IPS-NIHi7 (cell line): Measurements from ENCODE around the gene GABRB3.
A peak's percentile ranks its signal among the peaks of the same experiment; 100 is the strongest.

ENCODE experiments used
- DNase-seq: peaks from one replicate; pipeline ENCODE4 v3.0.0; 2012; ENCODE audit warnings: mixed read lengths; ENCODE audit errors: extremely low spot score

GABRB3 gene

GRCh38 chr15:26630857-26631256 is 142.0 kb downstream of the GABRB3 start:
- no peak for DNase-seq

- DNase-seq, result peak; percentile 78
Measured at GRCh38 chr15:26628879-26629529, 143.9 kb downstream of the GABRB3 start.

DNA sequence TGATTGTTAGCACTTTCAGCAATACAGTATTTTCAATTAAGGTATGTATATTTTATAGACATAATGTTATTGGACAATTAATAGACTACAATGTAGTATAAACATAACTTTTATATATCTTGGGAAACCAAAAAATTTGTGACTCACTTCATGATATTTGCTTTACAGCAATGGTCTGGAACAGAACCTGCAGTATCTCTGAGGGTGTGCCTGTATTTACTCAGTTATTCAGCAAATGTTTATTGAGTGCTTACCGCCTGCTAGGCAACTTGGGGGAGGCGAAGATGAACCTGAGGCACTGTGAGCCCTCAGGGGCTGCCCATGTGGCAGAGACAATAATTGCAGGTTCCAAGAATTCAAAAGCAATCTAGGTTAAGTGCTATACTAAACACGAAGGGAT is 144.8 kb downstream of the GABRB3 start:
- DNase-seq, result no peak

DNA sequence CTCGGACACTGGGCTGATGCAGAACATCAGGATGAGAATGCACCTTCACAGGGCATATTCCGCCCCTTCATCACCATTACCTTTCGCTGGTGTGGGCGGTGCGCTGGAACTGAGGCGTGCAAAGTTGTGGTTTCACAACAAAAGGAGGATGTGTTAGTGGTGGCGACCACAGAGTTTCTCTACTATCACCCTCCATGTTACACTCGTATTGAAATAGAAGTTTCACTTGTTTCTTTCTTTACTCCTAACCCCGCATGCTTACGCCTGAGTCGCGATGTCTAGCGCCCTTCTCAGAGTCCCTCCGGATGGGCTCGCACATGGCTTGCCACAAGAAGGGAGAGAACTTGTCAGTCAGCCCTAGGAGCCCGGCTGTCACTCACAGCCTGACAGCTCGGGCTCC is 148.7 kb downstream of the GABRB3 start:
- DNase-seq, result no peak

DNA sequence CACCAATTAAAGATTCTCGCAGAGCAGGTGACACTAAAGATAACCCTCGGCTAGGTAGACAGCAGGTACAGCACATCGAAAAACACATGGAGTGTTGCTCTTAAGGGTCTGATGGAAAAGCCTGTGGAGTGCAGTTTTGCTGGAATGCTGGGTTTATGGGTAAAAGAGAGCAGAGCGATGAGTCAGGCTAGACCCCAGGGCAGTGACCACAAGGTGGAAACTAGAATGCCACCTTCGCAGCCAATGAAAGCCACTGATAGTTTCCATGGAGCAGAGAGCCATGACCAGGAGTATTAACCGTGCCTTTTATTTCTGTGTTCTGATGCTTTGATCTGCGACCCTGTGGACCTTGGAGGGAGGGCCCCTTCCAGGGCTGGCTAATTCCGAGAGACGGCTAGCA is 149.8 kb downstream of the GABRB3 start:
- no peak for DNase-seq

GRCh38 chr15:26621816-26622215 is 151.1 kb downstream of the GABRB3 start:
- DNase-seq, result no peak

DNA sequence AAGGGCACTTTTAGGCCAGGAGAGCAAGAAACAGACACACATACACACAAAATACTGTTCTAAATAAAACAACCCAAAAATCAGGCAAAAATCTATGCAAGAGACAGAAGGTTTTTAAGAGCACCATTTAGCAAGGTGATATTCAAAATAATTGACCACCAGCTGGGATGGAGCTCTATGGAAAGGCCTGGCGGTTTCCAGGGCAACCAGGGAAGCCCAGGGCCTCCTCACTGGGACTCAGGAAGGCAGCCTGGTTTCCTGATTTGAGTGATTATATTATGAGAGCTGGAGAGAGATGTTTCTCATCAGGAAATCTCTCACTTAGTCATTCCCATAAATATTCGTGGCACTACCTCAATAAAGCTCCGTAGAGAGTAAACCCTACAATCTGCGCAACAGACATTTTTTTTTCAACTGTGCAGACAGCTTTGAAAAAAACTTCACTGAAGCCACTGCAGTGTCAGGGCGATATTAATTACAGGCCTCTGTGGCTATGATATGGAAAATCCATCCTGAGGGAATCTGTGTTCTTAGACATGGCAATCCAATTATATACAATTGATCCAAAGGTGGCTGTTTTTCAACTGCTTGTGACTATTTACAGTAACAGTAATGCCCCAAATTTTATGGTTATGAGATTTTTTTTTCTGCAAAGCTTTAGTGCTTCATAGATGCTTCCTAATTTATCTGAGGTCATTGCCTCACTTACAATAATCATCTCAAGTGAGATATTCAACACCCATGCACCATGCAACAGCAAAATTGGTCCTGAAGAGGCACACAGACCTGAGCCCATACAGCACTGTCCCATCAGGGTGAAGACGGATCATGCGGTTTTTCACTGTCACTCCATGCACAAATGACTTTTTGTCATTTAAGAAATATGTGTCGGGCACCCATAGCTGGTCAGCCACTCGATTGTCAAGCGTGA is 152.1 kb downstream of the GABRB3 start:
- DNase-seq, result no peak

GRCh38 chr15:26615927-26616302 is 157.0 kb downstream of the GABRB3 start:
- DNase-seq, result no peak

DNA sequence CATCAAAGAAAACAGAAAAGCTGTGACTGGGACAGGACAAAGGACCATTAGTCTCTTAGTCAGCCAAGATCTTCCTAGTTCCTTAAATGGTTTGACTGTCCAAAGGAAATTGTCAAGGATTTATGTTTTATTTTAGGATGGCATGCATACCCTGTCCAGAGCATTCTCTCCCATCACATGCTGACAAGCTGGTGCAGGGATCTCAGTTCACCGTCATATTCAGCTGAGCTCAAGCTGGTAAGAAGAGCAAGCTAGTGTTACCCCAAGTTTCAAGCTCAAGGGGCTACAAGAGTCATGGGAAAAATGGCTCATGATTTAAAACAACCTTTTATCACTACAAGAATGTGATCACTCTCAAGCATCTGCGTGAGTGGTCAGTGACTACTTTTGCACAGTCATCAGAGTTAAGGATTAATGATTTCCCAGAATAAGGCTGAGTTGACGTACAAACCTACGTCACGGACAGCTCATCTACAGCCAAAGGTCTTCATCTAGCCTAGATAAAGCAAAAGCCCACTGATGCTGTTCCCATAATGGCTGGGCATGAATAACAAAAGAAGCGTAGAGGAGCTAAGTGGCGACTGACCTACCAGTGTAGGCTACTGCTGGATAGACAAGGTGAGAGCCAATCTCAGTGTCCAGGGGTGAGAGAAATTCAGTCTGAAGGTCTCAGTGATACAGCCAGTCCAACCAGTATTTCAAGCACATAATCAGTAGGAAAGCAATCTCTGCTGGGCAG is 157.5 kb downstream of the GABRB3 start:
- DNase-seq, result no peak

DNA sequence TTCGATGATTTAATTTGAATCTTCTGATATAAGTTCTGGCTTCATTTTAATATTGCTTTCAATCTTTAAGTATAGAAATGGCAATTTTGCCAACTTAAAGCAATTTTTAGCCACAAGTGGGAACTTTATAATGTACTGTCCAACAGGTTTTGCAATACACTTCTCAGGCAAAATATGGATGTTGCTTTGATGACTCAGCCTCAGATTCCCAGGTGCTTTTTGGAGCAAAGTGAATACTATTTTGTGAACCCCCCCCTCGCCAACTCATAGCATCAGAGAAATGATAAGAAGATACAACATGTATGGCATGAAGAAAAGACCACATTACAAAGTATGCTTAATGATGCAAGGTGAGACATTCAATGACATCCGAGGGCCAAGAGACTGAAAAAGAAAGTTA is 158.1 kb downstream of the GABRB3 start:
- DNase-seq, result no peak

DNA sequence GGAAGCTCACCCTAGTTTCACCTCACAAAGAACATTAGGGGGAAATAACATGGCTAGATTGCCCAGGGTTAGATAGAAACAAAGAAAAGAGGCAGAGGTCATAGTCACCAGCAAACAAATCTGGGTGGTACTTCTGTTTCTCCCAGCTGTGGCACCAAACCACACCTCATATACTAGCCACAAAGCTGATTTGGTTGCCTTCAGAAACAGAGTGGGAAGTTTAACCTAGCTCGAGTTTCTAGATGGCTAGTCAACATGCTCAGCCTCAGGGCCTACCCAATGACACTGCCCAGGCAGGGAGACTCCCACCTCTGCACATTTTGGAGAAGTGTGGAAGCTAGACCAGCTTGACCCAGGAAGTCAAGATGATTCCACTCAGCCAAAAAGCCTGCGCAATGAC is 174.2 kb downstream of the GABRB3 start:
- no peak for DNase-seq

GRCh38 chr15:26595611-26596010 is 177.3 kb downstream of the GABRB3 start:
- DNase-seq, result no peak

DNA sequence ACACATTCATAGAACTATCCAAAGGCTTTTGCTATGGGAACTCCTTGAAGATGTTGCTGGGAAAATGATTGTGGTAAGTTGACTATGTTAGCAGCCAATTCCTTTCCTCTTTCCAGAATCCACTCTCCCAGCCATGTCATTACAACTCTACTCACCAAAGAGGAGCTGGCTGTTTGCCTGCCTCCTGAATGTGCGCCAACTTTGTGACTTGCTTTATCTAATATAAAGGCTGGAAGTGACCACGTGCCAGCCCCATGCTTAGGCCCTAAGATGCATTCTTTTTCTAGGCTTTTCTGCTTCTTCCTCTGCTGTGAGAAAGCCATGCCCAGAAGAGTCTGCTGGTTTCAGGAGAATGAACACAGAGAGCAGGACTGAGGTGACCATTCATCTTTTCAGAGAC is 182.2 kb downstream of the GABRB3 start:
- DNase-seq, result no peak

- no peak for DNase-seq
Measured at GRCh38 chr15:26582840-26583239, 190.0 kb downstream of the GABRB3 start.

DNA sequence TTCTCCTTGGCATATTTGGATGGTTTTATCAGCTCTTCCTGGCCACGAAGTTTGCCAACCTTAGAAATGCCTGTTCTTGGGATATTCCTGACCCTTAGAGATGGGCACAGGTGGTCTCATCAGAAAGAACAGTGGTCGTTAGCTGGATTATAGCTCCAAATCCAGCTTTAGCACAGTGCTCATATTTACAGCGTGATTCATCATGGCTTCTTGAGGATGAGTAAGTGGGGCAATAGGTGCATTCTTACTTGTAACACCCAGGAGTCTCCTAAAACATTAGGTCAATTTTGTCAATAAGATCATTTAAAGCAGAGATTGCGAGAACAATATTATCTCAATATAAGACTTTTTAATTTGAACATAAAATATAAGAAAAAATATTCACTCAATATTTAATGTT is 191.9 kb downstream of the GABRB3 start:
- DNase-seq, result no peak

DNA sequence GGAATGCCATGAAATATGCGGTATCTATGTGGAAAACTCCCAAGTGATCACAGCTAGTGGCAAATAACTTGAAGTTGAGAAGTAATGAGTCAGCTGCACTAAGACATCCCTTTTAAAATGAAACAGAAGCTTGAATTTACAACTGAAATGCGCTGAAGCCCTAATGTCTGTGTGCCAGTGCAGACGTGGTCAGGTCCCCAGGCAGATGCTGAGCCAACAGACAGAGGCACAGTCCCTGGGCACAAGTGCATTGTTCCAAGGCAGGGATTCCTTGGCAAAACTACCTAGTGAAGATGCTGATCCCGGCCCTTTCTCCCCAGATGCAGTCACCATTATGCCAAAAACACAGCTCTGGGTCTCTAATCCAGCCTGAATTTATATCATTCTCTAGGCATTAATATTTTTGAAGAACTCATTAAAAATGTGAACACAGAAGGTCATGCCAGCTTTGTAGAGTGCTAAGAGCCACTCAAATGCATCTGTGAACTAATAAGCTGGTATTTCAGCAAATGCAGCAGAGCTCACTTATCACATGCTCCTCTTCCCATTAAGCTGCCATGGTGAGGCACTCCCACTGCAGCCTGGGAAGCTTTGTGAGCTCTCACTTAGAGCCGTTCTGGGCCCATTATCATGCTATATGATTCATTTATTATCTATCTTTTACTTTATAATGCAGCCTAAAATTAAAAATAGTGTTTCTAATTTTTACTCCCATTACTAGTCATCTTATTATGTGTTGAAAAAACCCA is 200.1 kb downstream of the GABRB3 start:
- DNase-seq, result no peak

GRCh38 chr15:26571346-26571745 is 201.5 kb downstream of the GABRB3 start:
- no peak for DNase-seq

DNA sequence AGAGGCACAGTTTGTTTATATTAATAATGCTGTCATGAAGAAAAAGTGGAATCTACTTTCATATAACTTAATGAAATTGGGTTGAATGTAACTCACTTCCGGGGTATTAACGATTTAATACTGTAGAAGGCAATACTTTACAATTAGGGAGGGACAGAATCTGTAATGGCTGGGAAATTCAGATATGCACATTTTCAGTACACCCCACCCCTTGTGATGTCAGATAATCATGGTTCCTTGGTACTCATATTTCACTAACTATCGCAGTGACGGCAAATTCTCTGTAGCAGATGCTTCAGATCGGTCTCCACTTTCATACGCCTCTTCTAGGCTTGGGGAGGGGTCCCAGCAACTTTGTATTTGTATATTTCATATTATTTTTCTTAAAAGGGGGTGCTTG is 207.3 kb downstream of the GABRB3 start:
- DNase-seq, result no peak

- DNase-seq, result no peak
Measured at GRCh38 chr15:26564361-26564760, 208.5 kb downstream of the GABRB3 start.

DNA sequence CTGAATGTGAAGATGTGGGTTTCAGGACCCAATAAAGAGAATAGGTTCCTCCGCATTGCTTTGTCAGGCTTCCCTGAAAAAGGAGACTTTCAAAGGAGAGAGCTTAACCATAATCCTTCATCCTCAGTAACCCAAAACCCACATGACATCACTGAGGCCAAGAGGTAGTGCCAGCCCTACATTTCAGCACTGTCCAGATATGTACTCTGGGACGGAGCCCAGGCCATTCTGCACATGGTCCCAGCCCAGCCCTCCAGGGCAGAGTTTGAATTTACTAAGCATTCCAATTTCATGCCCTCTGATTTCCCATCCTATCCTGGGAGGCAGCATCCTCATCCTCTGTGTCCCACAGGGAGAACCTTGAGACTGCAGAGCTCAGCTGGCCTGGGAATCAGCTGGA is 210.5 kb downstream of the GABRB3 start:
- DNase-seq, result no peak

DNA sequence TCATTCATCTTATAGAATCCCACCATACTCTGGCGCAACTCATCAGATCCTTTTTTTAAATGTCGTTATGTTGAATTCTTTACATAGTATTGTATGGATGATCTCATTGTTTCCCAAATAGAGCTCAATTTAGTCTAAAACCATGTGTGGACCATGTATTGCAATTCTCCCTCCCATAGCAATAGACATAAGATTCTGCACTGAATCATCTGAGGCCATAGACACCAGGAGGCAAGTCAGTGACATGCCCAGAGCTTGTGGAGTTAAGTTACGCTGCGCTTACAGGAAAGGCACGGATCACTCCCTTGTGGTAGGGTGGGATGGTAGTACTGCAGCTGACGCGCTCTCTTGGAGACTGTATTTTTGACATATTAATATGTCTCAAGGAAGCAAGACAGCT is 211.0 kb downstream of the GABRB3 start:
- DNase-seq, result no peak

DNA sequence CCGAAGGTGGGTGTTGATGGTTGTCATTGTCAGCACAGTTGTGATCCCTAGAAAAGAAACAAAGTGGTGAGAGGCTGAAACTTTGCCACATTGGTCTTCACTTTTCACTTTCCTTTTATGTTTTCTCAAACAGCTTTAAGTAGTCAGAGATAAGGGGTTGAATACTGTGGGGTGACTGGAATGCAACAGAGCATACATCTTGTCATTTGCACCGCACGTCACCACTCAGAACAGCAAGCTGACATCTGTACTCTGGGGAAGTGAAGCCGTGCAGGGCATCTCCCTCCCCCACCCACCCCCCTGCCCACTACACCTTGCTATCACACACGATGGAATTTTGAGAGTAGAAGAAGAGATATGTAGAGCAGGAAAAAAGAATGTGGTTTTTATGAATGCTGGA is 211.7 kb downstream of the GABRB3 start:
- DNase-seq, result no peak
